Hematopoietic multipotent progenitor cell (in vitro differentiated cells): ENCODE results near the gene UBR4. TPM values are rescaled to one million over a fixed set of nuclear protein-coding genes. Genes with fewer than 3 reads are reported as not detected.

Experiments
- DNase-seq, 3 donors: peaks; one replicate each; pipeline ENCODE4 v3.0.0-alpha.2; 2011 to 2015; ENCODE audit warnings: low read depth in 2 of 3, low spot score in 2 of 3
- total RNA-seq: library from RNA; depleted of rRNA; stranded (reverse); fragments of >200 nt; gene quantifications from one replicate; pipeline ENCODE4 v1.2.3, GENCODE V29; 2012

Gene UBR4
- total RNA-seq, 1 donor = 139 TPM

DNA sequence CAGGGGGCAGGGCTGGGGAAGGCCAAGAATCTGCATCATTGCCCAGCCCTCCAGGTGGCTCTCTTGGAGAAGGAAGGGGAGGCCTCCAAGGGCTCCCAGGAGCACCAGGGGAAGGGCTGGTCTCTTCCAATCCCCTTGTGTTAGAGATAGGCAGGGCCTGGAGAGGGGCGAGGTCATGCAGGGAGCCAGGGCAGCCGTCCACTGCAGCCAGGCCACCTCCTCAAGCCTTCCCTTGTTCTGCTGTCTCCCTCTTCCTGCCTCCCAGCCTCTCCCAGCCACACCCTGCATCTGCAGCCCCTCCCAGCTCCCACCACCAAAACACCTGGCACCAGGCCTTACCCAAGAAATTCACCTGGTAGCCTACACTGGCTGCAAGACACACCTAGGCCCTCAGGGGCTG is 148.3 kb downstream of the UBR4 start:
- DNase-seq = no peak

DNA sequence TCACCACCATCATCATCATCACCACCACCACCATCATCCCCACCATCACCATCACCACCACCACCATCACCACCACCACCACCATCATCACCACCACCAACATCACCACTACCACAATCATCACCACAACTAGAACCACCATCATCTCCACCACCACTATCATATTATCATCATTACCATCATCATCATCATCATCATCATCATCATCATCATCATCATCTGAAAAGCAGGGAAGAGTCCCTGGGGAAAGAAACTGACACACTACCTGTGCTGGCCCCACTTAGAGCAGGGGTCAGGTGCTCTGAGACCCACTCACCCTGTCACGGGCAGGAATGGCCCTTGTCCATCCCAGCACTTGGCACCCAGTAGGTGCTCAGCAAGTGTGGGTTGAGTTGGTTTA is 148.7 kb downstream of the UBR4 start:
- no peak for DNase-seq

DNA sequence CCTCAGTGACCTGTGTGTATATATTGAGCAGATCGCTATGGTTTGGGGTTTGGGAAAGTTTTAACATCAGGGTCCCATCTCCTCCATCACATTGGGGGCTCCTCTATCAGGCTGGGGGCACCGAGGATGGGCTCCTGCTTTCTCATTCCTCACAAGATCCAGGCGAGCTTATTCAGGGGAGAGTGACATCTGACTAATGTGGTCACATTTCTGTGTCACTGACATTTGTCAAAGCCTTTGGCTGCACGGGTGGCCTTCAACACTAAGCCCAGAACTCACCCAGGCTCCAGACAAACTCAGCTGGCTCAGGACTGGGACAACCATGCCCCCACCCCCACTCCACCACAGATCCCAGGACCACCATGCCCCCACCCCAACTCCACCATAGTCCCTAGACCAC is 150.3 kb downstream of the UBR4 start:
- no peak for DNase-seq

DNA sequence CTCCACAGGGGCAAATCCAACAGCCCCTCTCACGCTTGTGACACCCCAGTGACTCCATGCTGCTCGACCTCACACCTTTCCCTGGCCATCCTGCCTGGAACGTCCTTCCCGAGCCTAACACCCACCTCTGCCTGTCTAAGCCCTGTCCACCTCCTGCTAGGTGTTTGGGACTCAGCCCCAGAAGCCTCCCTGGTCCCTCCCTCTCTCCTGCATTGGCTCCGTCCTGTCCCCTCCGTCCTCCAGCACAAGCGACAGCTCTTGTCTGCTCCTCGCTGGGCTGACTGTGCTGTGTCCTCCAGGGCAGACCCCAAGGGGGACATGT is 151.6 kb downstream of the UBR4 start:
- no peak for DNase-seq

DNA sequence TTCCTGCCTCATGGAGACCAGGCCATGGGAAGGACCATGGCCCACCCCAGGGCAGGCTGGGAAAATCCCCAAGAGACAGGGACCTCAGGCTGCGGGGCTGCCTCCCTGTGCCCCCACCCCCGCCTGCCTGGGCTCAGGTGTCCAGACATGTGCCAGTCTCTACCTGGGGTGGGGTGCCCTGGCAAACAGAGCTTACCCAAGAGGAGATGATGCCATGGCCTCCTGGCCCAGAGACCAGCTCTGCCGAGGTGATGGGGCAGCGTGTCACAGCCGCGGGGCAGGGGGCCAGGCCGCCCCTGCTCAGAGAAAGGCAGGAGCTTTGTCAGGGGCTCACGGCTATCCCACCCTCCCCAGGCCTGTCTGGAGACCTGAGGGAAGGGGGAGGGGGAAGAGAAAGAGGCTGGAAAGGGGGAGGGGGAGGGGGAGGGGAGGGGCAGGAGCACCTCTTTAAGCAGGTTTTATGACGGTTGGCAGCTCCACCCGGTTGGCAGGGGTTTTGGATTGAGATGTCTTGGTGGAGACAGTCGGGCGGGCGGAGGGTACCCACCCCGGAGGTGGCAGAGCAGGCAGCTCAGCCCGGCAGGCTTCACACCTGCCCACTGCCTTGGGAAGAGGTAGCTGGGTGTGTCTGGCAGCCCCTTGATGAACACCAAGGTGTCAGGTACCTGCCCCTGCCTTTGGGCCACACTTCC is 152.1 kb downstream of the UBR4 start:
- no peak for DNase-seq

DNA sequence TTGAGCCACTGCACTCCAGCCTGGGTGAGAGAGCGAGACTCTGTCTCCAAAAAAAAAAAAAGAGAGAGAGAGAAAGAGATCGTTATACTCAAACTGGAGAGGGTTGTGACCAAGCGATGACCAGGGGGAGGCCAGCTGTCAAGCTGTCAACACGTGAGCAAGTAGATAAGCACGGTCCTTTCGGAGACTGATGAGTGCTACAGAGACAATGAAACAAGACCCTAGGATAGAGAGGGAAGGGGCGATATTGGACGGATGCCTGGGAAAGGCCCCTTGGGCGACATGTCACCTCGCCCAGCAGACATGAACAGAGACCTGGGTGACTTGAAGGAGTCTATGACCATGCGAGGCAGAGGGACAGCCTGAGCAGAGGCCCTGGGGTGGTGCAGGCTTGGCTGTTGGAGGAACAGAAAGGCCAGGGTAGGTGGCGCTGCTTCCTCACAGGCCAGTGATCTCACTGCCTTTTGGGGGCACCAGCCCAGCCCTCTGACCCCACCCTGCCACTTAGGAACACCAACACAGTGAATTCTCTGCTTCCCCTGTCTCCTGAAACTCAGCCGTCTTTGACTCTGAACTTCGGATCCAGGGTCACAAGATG is 152.8 kb downstream of the UBR4 start:
- DNase-seq = no peak

DNA sequence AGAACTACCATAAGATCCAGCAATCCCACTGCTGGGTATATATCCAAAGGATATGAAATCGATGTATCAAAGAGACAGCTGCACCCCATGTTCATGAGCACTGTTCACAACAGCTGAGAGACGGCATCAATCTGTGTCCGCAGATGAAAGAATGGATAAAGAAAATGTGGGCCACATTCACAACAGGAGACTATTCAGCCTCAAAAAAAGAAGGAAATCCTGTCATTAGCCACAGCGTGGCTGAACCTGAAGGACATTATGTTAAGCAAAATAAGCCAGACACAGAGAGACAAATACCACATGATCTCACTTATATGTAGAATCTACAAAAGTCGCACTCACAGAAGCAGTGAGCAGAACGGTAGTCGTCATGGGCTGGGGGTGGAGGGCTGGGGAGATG is 154.4 kb downstream of the UBR4 start:
- DNase-seq = peak in 1 of 3 donors; percentile 14

DNA sequence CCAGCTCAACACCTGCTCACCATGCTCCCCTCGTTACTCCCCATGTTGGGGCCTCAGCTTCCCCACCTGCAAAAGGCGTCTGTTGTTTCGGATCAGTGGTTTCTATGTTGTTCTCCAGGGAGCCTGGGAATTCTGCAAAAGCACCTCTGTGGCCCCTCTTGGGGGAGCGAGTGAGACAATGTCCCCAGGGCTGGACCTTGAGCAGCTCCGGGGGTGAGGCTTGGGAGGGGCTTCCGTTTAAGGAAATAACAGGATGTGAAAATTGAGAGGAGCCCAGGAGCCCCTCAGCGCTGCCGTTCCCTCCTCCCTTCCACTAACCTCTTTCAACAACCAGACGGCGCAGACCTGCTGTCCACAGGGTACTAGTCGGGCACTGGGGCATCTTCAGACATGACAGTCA is 155.1 kb downstream of the UBR4 start:
- no peak for DNase-seq

DNA sequence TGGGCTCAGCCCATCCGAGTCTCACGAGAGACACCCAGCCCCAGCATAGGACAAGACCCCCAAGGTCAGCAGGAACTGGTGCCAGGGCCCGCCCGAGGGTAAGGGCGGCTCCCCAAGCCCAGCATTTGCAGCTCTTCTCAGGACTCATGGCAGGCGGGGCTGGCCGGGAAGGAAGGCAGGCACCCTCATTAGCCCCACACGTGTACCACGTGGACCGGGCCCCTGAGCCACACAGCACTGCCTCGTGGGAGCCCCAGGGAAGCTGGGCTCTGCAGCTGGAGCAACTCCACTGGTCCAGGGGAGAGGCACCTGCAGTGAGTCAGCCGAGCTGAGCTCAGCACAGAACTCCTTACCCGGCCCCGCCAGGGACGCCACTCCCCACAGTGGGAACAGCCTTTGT is 155.8 kb downstream of the UBR4 start:
- no peak for DNase-seq

DNA sequence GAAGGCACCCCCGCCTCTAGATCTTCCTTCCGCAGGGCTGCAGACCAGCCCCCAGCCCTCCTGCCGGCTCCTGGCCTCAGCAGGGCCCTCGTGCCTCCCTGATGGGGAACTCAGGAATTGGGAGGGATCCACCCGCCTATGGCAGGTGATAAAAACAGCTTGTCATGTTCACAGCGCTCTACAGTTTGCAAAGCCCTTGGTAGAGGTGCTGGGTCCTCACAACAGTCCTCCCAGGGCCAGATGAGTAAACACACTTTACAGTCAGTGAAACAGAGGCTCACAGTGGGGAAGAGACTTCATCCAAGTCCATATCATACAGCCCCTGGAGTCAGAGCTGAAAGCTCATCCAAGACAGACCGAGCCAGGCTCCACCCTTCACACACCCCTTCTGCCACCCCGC is 156.6 kb downstream of the UBR4 start:
- DNase-seq = no peak

DNA sequence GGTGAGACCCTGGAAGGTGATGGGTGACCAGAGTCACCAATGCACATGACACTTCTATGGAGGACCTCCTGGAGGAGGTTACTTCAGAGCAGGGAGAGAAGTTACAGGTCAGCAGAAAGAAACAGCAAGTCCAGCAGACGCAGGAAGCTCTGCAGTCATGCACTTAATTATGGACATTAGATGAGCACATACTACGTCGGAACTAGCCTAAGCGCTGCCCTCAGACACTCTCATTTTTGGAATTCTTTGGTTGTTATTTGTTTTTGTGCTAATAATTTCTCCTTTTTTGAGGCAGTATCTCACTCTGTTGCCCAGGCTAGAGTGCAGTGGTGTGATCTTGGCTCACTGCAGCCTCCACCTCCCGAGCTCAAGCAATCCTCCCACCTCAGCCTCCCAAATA is 160.3 kb downstream of the UBR4 start:
- DNase-seq = no peak

DNA sequence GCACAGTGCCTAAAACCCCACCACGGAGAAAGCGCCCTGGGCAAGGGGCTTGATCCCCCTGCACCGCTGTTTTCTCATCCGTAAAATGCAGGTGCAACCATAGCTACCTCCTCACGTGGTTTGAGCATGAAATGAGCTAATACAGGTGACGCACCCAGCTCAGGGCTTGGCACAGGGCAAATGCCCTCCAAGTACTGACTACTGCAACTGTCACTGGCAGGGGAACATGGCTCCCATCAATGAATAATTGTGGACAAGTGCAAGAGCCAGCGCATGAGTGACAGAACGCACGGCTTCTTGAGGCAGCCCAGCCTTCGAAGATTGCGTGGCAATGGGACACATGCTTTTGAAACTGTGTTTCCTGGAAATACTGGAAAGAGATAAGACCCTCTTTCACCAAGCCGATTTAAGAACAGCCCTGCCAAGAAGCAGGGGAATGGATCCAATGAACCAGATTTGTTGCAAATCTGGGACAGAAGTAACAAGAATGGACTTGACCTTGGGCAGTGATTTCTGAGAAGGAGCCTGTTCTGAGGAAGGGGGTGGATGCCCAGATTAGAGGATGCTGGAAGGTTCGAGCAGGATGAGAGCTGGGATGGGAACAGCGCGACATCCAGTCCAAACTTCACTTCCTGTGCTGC is 160.8 kb downstream of the UBR4 start:
- no peak for DNase-seq

DNA sequence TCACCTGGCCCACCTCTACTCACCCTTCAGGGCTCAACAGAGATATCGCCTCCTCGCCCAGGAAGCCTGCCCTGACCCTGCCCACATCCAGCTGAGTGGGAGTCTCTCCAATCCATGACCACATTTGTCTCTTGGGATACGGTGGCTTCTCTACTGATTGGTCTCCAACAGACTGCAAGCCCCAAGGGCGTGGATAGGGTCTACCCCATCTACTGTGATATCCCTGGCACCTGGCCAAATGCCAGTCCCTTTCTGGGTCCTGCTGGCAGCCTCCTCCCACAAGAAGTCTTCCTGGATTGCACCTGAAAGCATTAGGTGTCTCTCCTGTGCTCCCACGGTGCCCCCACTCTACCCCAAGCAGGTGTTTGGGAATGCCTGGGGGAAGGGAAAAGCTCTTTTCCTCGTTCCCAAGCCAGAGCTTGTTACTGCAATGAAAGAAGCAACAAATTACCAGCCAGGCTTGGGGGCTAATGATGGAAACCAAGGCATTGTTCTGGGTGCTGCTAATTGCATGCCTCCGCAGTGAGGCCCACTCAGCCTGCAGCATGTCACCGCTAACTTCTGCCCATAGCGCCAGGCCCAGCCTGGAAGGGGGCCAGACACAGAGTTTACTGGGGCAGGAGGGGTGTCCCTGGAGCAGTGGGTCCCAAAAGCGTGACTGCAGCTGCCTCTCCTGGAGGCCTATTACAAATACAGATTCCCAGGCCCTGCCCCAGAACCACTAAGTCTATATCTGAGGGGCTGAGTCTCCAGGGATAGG is 162.9 kb downstream of the UBR4 start:
- no peak for DNase-seq

DNA sequence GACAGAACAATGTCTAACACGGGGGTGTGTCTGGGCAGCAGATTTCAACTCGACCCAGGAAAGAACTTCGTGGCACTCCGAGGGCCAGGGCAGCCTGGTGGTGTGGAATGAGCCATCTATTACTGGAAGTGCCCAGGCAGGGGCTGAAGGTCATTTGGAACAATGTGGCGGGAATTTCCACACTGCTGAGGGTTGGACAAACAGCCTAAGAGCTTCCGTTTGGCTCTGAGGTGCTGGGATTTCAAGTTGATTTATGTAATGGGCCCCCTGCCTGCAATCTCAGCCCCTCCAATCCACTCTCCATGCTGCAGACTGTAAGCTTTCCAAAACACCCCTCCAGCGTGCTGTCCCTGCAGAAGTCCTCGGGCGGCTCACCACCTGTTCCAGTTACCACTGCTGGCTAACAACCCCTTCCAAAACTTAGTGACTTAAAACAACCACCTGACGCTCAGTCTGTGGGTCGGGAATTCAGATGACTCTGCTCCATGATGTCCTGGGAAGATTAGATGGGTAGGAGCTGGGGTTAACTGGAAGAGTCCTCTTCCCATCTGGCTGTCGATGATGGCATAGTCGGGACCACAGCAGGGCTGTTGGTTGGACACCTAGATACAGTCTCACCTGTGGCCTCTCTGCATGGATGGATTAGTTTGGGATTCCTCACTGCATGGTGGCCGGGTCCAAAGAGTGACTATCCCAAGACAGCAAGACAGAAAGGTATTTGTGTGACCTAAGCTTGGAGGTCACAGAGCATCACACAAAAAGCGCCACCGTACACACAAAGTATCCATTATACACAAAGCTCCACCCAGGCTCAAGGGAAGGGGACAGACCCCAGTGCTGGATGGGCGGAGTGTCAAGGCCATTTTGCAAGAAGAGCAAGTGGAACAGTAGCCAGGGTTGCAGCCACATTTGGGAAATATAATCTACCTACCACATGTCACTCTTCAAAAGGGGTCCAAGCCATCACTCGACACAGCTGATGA is 163.9 kb downstream of the UBR4 start:
- DNase-seq = no peak

DNA sequence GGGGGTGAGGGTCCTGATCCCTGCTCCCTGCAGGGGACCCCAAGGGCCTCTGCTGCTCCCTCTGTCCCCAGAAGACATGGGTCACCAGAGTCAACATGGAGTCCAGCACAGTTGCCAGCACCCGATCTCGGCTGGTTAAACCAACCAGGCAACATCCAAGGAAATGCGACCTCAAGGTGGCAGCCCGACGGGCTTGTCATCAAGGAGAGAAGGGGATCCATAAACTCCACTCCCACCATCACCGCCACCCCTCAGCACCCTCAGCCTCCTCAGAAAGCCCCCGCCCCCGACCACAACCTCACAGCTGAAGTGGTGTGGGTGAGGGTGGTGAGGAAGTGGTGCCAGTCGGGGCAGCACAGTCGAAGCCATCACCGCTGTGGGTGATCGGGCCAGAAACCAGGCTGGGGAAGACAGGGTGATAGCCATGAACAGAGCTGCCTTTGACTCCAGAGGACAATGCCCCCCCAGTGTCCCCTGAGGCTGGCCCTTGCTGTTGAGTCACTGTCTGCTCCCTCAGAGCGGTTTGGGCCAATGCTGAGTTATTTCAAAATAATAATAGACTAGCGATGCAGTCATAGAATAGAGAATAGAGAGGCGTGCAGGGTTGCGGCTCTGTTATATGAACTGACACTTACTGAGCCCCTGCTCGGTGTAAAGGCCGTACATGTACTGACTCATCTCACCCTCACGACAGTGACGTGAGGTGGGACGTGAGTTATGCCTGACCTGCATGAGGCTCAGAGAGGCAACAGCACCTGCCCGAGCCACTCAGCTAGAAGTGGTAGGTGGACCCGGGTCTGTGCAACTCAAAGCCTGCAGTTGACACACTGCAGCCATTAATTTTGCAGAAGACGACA is 164.9 kb downstream of the UBR4 start:
- no peak for DNase-seq

DNA sequence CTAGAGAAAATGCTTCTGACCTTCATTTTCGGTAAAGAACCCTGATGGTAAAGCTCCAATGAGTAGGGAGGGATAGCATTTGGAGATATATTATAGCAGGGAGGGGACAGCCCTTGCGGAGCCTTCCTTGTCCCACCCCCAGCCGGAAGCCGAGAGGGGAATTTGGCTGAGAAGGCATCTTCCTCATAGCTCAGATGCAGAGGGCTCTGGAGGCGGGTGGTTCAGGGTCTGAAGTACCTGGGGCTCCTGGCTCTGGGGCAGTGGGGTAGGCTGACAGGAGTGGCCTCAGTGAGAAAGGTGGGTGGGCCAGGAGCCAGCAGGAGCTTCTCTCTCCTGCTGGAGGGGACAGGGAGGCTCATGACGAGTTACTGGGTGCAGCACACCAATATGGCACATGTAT is 165.6 kb downstream of the UBR4 start:
- DNase-seq = no peak

DNA sequence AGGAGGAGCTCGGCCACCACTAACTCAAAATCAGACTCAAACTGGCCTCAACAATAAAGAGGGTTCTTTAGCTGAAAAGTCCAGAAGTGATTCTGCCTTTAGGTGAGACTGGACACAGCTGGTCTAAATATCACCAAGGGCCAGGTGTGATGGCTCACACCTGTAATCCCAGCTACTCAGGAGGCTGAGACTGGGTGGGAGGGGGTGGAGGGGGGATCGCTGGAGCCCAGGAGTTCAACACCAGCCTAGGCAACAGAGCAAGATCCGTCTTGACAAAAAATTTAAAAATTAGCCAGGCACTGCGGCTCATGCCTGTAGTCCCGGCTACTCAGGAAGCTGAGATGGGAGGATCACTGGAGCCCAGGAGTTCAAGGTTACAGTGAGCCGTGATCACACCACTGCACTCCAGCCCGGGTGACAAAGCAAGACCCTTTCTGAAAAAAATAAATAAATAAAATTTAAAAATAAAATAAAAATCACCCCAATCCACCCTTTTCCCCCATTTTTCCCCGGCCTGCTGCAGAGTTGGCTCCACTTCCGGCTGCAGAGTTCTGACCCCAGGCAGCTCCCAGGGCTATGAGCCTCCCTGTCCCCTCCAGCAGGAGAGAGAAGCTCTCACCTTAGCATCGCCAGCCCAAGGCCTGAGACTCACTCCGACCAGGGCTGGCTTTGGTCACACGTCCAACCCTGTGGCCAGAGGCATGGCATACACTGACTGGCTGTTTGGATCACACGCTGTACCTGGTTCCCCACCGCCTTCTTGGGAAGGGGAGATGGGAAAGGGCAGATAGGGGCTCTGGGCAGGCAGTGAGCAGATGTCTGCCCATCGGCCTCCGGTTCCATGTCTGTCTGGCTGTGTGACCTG is 166.3 kb downstream of the UBR4 start:
- no peak for DNase-seq

DNA sequence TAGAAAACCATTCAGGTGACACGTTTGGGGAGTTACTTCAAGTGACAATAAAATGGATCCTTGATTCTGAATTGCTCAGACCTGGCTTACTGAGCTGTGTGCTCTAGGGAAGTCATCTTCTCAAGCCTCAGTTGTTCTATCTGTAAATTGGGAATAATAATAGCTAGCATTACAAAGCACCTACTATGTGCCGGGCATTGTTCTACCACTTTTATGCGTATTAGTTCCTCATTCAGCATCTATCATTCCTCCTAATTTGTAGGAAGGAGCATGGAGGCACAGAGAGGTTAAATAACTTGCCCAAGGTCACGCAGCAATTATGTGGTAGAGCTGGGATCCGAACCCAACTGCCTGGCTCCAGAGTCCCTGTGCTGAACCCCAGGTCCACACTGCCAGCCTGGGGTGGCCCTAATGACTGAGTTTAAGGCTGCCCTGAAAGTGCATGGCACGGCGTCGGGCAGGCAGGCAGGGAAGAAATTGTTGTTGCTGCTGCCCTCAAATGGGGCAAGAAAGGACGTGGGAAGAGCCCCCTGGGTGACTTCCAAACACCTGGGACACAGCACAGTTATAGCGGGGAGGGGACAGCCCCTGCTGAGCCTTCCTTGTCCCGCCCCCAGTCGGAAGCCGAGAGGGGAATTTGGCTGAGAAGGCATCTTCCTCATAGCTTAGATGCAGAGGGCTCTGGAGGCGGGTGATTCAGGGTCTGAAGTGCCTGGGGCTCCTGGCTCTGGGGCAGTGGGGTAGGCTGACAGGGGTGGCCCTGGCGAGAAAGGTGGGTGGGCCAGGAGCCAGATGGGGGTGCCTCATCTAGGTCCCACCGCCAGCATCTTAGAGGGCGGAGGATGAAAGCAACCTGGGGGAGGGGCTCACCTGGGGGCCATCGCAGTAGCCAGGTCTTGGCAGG is 167.1 kb downstream of the UBR4 start:
- no peak for DNase-seq
